NCI-H446 treated with DMSO at 0.1 percent for 48 hours (cell line): ENCODE measurements around the gene CARMIL3.
"Not testable (repeated sequence)": the region's sequence is repeated elsewhere in the genome, so short reads cannot be mapped to it uniquely, and the experiment has no call there.

Experiments
- DNase-seq: peaks from one replicate; lab custom pipeline; 2025; lab: John Stamatoyannopoulos, UW

The CARMIL3 gene

GRCh38 chr14:24051789-24052655 lies at the start of gene CARMIL3:
CARMIL3 (plus strand) TSS chr14:24052009; CDS start chr14:24052154, 145 bp downstream.
- peak; percentile 55 for DNase-seq

- DNase-seq, result not testable (repeated sequence)
Measured at GRCh38 chr14:24006471-24006816, 45.4 kb upstream of the CARMIL3 start.

- DNase-seq, result not testable (repeated sequence)
Measured at GRCh38 chr14:24006817-24007652, 44.8 kb upstream of the CARMIL3 start.

- DNase-seq, result no peak
Measured at GRCh38 chr14:24011051-24011450, 40.8 kb upstream of the CARMIL3 start.

- DNase-seq, result not testable (repeated sequence)
Measured at GRCh38 chr14:24012726-24013273, 39.0 kb upstream of the CARMIL3 start.

GRCh38 chr14:24013654-24014514 lies 37.9 kb upstream of the CARMIL3 start:
- peak; percentile 68 for DNase-seq

- not testable (repeated sequence) for DNase-seq
Measured at GRCh38 chr14:24015745-24016144, 36.1 kb upstream of the CARMIL3 start.

GRCh38 chr14:24018978-24019377 lies 32.8 kb upstream of the CARMIL3 start:
- not testable (repeated sequence) for DNase-seq

- DNase-seq, result not testable (repeated sequence)
Measured at GRCh38 chr14:24019944-24020343, 31.9 kb upstream of the CARMIL3 start.

- not testable (repeated sequence) for DNase-seq
Measured at GRCh38 chr14:24020520-24020919, 31.3 kb upstream of the CARMIL3 start.

GRCh38 chr14:24024939-24025418 lies 26.8 kb upstream of the CARMIL3 start:
- DNase-seq, result not testable (repeated sequence)

- DNase-seq, result not testable (repeated sequence)
Measured at GRCh38 chr14:24029687-24030086, 22.1 kb upstream of the CARMIL3 start.

GRCh38 chr14:24031331-24031730 lies 20.5 kb upstream of the CARMIL3 start:
- not testable (repeated sequence) for DNase-seq

- DNase-seq, result no peak
Measured at GRCh38 chr14:24032727-24033418, 18.9 kb upstream of the CARMIL3 start.

- DNase-seq, result not testable (repeated sequence)
Measured at GRCh38 chr14:24035769-24036168, 16.0 kb upstream of the CARMIL3 start.

GRCh38 chr14:24036169-24036962 lies 15.4 kb upstream of the CARMIL3 start:
- DNase-seq, result peak; percentile 85

GRCh38 chr14:24036963-24037657 lies 14.7 kb upstream of the CARMIL3 start:
- DNase-seq, result not testable (repeated sequence)

GRCh38 chr14:24037658-24038037 lies 14.2 kb upstream of the CARMIL3 start:
- peak; percentile 46 for DNase-seq

GRCh38 chr14:24038686-24039085 lies 13.1 kb upstream of the CARMIL3 start:
- DNase-seq, result no peak
